Caco-2 (cell line): Measurements from ENCODE around the gene CACNG5. TPM values are rescaled to one million over a fixed set of nuclear protein-coding genes. Genes with fewer than 3 reads are reported as not detected.

ENCODE experiments used
- BruUV-seq: library from RNA; stranded (reverse); fragments of 400-500 nt; replicated peaks from 2 replicates; lab custom pipeline; 2021; lab: Mats Ljungman, UMichigan
- CTCF ChIA-PET: fragments of 300-600 bp; sonication (Branson Sonifier 250); formaldehyde crosslinking; loops from one replicate; lab custom pipeline; 2022; ENCODE audit warnings: antibody characterized with exemption; lab: Charles Lee
- POLR2A ChIA-PET: fragments of 300-600 bp; sonication (Branson Sonifier 250); formaldehyde crosslinking; loops from one replicate; lab custom pipeline; 2022; ENCODE audit warnings: antibody characterized with exemption; lab: Charles Lee
- DNase-seq, 2 experiments: peaks; one replicate each; pipeline versions ENCODE4 v3.0.0 to v3.0.0-alpha.2; 2020 to 2022
- H3K27me3 ChIP-seq: replicated peaks from 2 replicates; pipeline ENCODE4 v1.6.0; 2011; ENCODE audit warnings: low read length; ENCODE audit not compliant: control insufficient read depth, insufficient read depth
- H3K36me3 ChIP-seq: 2 replicates; pipeline ENCODE4 v1.5.1; 2011; ENCODE audit warnings: low read length; ENCODE audit not compliant: control insufficient read depth, insufficient read depth
- H3K4me1 ChIP-seq: fragments of 250-450 bp; sonication (Bioruptor Pico); 2 replicates; pipeline ENCODE4 v1.5.1; 2020; ENCODE audit warnings: mild to moderate bottlenecking
- H3K4me3 ChIP-seq: 2 replicates; pipeline ENCODE4 v1.5.1; 2011; ENCODE audit warnings: low read depth, mild to moderate bottlenecking, control low read depth, low read length
- H3K9me3 ChIP-seq: fragments of 250-450 bp; sonication (Bioruptor Pico); 2 replicates; pipeline ENCODE4 v1.5.1; 2020; ENCODE audit warnings: mild to moderate bottlenecking, moderate library complexity
- H3K27ac Mint-ChIP-seq: one replicate; pipeline ENCODE4 v1.8.0; 2022; ENCODE audit warnings: mixed read lengths; ENCODE audit not compliant: unreplicated experiment
- H3K27me3 Mint-ChIP-seq: one replicate; pipeline ENCODE4 v1.8.0; 2022; ENCODE audit warnings: mixed read lengths; ENCODE audit not compliant: insufficient read depth, unreplicated experiment
- H3K36me3 Mint-ChIP-seq: one replicate; pipeline ENCODE4 v1.8.0; 2022; ENCODE audit warnings: mild to moderate bottlenecking, mixed read lengths; ENCODE audit not compliant: insufficient read depth, unreplicated experiment
- H3K4me1 Mint-ChIP-seq: one replicate; pipeline ENCODE4 v1.8.0; 2022; ENCODE audit warnings: low read depth, mixed read lengths; ENCODE audit not compliant: unreplicated experiment
- H3K4me3 Mint-ChIP-seq: one replicate; pipeline ENCODE4 v1.8.0; 2022; ENCODE audit warnings: mild to moderate bottlenecking, moderate library complexity, mixed read lengths; ENCODE audit not compliant: unreplicated experiment
- H3K9me3 Mint-ChIP-seq: one replicate; pipeline ENCODE4 v1.8.0; 2022; ENCODE audit warnings: mixed read lengths; ENCODE audit not compliant: unreplicated experiment
- intact Hi-C: fragments of 100-400 bp; cut with micrococcal nuclease; formaldehyde crosslinking; loops from one replicate; pipeline ENCODE4 v1.10.0; 2022; ENCODE audit not compliant: unreplicated experiment
- total RNA-seq: library from RNA; stranded (reverse); gene quantifications from 2 replicates; pipeline ENCODE4 v1.2.3, GENCODE V29; 2022
- TF ChIP-seq, protein P1 (sequence below), 2 experiments: fragments of 200-600 bp in 1 of 2; IDR thresholded peaks; 1 replicate in 1 of 2; 2 replicates in 1 of 2; pipeline versions ENCODE4 v1.5.1 to v1.8.0; 2011 to 2022; ENCODE audit warnings: antibody characterized with exemption in 1 of 2, control low read depth in 1 of 2, inconsistent platforms in 1 of 2, low read depth in 1 of 2, low read length in 1 of 2, mild to moderate bottlenecking in 1 of 2, moderate library complexity in 1 of 2; ENCODE audit not compliant: insufficient read depth in 1 of 2, severe bottlenecking in 1 of 2, unreplicated experiment in 1 of 2

CACNG5 gene
- total RNA-seq, 1 experiment from 2014 or later: not detected

DNA sequence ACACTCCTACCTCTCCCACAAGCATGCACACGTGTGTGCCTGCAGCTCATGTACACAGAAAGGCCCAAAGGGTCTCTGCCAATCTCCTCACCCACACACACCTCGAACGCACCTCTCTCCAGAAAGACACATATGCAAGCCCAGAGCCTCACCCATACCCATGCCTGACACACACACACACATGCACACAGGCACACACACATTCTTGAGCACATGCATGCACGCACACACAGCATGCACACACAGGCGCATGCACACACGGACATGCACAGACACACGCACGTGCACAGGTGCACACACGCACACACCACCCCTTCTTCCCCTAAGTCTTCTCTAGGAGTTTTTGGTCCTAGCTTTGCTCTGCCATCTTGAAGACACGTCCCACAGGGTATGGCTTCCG, 80.9 kb downstream of the CACNG5 start:
- no peak overlapping the region for H3K27ac Mint-ChIP-seq
- ChIA-PET POLR2A (no interaction called here), CTCF (interaction anchor here (0.6 to 2.3 kb wide), 6 partner anchors 16 to 166 kb away, joined by 3 to 15 read pairs (median 3); no protein-coding TSS in a partner anchor)
- no peak overlapping the region for H3K4me3 Mint-ChIP-seq
- intact Hi-C loops: loop anchor here (1.0 to 2.0 kb wide), 2 partner anchors 37 to 60 kb away; no protein-coding TSS in a partner anchor
- no peaks in the 10 kb centered on the region for H3K27me3 ChIP-seq
- TF ChIP-seq, protein P1, sequence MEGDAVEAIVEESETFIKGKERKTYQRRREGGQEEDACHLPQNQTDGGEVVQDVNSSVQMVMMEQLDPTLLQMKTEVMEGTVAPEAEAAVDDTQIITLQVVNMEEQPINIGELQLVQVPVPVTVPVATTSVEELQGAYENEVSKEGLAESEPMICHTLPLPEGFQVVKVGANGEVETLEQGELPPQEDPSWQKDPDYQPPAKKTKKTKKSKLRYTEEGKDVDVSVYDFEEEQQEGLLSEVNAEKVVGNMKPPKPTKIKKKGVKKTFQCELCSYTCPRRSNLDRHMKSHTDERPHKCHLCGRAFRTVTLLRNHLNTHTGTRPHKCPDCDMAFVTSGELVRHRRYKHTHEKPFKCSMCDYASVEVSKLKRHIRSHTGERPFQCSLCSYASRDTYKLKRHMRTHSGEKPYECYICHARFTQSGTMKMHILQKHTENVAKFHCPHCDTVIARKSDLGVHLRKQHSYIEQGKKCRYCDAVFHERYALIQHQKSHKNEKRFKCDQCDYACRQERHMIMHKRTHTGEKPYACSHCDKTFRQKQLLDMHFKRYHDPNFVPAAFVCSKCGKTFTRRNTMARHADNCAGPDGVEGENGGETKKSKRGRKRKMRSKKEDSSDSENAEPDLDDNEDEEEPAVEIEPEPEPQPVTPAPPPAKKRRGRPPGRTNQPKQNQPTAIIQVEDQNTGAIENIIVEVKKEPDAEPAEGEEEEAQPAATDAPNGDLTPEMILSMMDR (IDR thresholded peaks at IDR 0.05; ENCODE audit: insufficient read depth in 1 of 2, low read depth in 1 of 2, low read length in 1 of 2, severe bottlenecking in 1 of 2, unreplicated experiment in 1 of 2): no peak
- H3K4me1 Mint-ChIP-seq: peaks cover 8% of the 10 kb centered on the region
- BruUV-seq: no TSS peak
- no peak for DNase-seq
- no peaks in the 10 kb centered on the region for H3K4me1 ChIP-seq
- H3K9me3 Mint-ChIP-seq: peaks cover 20% of the 10 kb centered on the region
- no peaks in the 10 kb centered on the region for H3K9me3 ChIP-seq
- H3K36me3 Mint-ChIP-seq: no peaks in the 10 kb centered on the region
- H3K4me3 ChIP-seq: no peak overlapping the region
- H3K27me3 Mint-ChIP-seq: no peaks in the 10 kb centered on the region
- no peaks in the 10 kb centered on the region for H3K36me3 ChIP-seq

DNA sequence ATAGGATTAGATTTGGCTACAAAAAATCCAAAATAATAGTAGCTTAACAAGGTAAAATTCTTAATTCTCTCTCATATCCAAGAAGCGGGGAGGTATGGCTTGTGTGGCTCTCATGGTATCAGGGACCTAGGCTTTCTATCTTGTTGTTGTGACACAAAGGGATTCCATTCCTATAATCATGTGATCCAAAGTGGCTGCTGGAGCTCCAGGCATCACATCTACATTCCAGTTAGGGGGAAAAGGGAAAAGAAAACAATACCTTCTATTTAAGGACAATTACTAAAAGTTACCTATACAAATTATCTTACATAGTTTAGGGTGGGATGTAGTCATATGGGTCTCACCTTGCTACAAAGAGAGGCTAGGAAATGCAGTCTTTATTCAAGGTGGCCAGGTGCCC, 82.0 kb downstream of the CACNG5 start:
- Mint-ChIP-seq H3K4me1 (peaks cover 8% of the 10 kb centered on the region), H3K27ac (no peak overlapping the region), H3K27me3 (no peaks in the 10 kb centered on the region), H3K9me3 (peaks cover 27% of the 10 kb centered on the region), H3K4me3 (no peak overlapping the region), H3K36me3 (no peaks in the 10 kb centered on the region)
- ChIA-PET CTCF (interaction anchor here (0.6 to 2.3 kb wide), 3 partner anchors 35 to 59 kb away, joined by 3 to 11 read pairs (median 3); no protein-coding TSS in a partner anchor), POLR2A (no interaction called here)
- intact Hi-C loops: no loop called here
- Histone ChIP-seq H3K4me3 (no peak overlapping the region), H3K36me3 (no peaks in the 10 kb centered on the region), H3K4me1 (no peaks in the 10 kb centered on the region), H3K27me3 (no peaks in the 10 kb centered on the region), H3K9me3 (no peaks in the 10 kb centered on the region)
- no peak for DNase-seq
- TF ChIP-seq, protein P1 (IDR thresholded peaks at IDR 0.05; ENCODE audit: insufficient read depth in 1 of 2, low read depth in 1 of 2, low read length in 1 of 2, severe bottlenecking in 1 of 2, unreplicated experiment in 1 of 2): no peak
- no TSS peak for BruUV-seq

DNA sequence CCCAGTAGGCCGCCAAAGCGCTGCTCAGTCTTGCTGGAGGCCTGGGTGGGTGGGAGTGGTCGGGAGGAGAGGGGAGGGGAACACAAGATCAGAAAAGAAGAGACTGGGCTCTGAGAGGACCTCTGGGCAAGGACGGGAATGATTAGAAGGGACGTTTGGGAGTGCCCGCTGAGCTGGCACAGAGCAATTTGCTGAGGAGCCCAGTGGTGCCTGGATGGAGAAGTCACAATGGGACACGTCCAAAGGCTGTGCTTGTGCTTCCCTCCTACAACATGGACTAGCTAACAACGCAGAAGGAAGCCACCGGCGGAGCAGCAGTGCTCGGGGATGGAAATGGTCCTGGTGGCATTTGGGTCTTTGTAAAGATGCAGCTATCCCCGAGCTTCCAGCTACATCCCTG, 84.0 kb downstream of the CACNG5 start:
- TF ChIP-seq, protein P1 (IDR thresholded peaks at IDR 0.05; ENCODE audit: insufficient read depth in 1 of 2, low read depth in 1 of 2, low read length in 1 of 2, severe bottlenecking in 1 of 2, unreplicated experiment in 1 of 2): no peak

More for the DNA sequence above, 84.0 kb downstream of the CACNG5 start:
- BruUV-seq: no TSS peak
- no peaks in the 10 kb centered on the region for H3K36me3 ChIP-seq
- Mint-ChIP-seq H3K36me3 (no peaks in the 10 kb centered on the region), H3K27ac (no peak overlapping the region), H3K4me3 (no peak overlapping the region), H3K27me3 (no peaks in the 10 kb centered on the region), H3K4me1 (peaks cover 12% of the 10 kb centered on the region), H3K9me3 (peaks cover 22% of the 10 kb centered on the region)
- ChIA-PET CTCF (no interaction called here), POLR2A (no interaction called here)
- H3K4me3 ChIP-seq: no peak overlapping the region
- H3K27me3 ChIP-seq: no peaks in the 10 kb centered on the region
- no peak for DNase-seq
- H3K4me1 ChIP-seq: peaks cover 6% of the 10 kb centered on the region; the same call in 1 of the 2 replicates
- intact Hi-C loops: no loop called here
- peaks cover 3% of the 10 kb centered on the region; the same call in 1 of the 2 replicates for H3K9me3 ChIP-seq
